Measurements from ENCODE around the gene CCDC85A.

DNA sequence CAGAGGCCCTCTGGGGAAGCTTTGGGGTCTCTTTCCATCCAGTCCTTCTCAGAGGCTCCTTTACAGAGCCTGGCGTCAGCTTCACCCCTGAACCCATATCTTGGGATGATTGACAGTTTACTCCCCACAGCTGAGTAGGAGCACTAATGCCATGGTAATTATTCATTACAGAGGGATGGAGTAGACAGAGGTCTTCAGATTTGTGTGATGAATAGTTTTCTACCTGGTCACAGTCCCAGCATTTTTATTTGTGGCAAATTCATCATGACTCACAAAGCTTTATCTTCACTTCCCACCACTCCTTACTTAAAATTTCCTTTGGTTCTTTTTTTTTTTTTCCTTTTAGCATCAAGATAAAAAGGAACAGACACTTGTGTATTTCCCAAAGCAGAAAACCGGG is 104.2 kb downstream of the CCDC85A start:
- TF ChIP-seq, protein P1, sequence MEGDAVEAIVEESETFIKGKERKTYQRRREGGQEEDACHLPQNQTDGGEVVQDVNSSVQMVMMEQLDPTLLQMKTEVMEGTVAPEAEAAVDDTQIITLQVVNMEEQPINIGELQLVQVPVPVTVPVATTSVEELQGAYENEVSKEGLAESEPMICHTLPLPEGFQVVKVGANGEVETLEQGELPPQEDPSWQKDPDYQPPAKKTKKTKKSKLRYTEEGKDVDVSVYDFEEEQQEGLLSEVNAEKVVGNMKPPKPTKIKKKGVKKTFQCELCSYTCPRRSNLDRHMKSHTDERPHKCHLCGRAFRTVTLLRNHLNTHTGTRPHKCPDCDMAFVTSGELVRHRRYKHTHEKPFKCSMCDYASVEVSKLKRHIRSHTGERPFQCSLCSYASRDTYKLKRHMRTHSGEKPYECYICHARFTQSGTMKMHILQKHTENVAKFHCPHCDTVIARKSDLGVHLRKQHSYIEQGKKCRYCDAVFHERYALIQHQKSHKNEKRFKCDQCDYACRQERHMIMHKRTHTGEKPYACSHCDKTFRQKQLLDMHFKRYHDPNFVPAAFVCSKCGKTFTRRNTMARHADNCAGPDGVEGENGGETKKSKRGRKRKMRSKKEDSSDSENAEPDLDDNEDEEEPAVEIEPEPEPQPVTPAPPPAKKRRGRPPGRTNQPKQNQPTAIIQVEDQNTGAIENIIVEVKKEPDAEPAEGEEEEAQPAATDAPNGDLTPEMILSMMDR (conservative IDR thresholded peaks at IDR 0.05; ENCODE audit: low read depth, low read length): no peak
- TF ChIP-seq EZH2 (IDR thresholded peaks at IDR 0.05; ENCODE audit: low read length, unreplicated experiment): no peak
- no peak for TF ChIP-seq EZH2phosphoT487 (IDR thresholded peaks at IDR 0.05; ENCODE audit: borderline replicate concordance, low read length)
